Measurements from ENCODE around the gene TMEM167A.

GRCh38 chr5:83049370-83049885 is 27.8 kb downstream of the TMEM167A start:
- TF ChIP-seq CTCF (IDR thresholded peaks at IDR 0.05), result no peak
- TF ChIP-seq POLR2A (IDR thresholded peaks at IDR 0.05), result no peak

Measured in Peyer's patch (tissue), 4 donors.